Skeletal muscle satellite cell (primary cell): ENCODE measurements around the gene LIM2. TPM values are rescaled to one million over a fixed set of nuclear protein-coding genes. Genes with fewer than 3 reads are reported as not detected.
"Not testable (repeated sequence)": the region's sequence is repeated elsewhere in the genome, so short reads cannot be mapped to it uniquely, and the experiment has no call there.

Experiments
- H3K27me3 ChIP-seq: 2 replicates; pipeline ENCODE4 v1.7.0; 2013; ENCODE audit warnings: low read length; ENCODE audit not compliant: control insufficient read depth, insufficient read depth
- H3K36me3 ChIP-seq: 2 replicates; pipeline ENCODE4 v1.7.0; 2013; ENCODE audit warnings: mild to moderate bottlenecking, control low read depth, low read length; ENCODE audit not compliant: insufficient read depth
- H3K4me1 ChIP-seq: 2 replicates; pipeline ENCODE4 v1.7.0; 2013; ENCODE audit warnings: low read length; ENCODE audit not compliant: control insufficient read depth, insufficient read depth
- H3K4me2 ChIP-seq: 2 replicates; pipeline ENCODE4 v1.7.0; 2013; ENCODE audit warnings: mild to moderate bottlenecking, low read length
- H3K4me3 ChIP-seq: 2 replicates; pipeline ENCODE4 v1.7.0; 2013; ENCODE audit warnings: low read length
- H3K9ac ChIP-seq: 2 replicates; pipeline ENCODE4 v1.7.0; 2013; ENCODE audit warnings: mild to moderate bottlenecking, low read depth, low read length, moderate library complexity
- H3K9me3 ChIP-seq: replicated peaks from 2 replicates; pipeline ENCODE4 v1.7.0; 2013; ENCODE audit warnings: mild to moderate bottlenecking, control low read depth, low read length
- total RNA-seq: library from RNA; depleted of rRNA; stranded (reverse); fragments of >200 nt; gene quantifications from 2 replicates; pipeline ENCODE4 v1.2.3, GENCODE V29; 2012; rRNA removed

LIM2 gene, protein sequence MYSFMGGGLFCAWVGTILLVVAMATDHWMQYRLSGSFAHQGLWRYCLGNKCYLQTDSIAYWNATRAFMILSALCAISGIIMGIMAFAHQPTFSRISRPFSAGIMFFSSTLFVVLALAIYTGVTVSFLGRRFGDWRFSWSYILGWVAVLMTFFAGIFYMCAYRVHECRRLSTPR
- not detected in 2 replicates for total RNA-seq

GRCh38 chr19:51387924-51388389, at the start of gene LIM2:
Gene LIM2 (minus strand): TSS chr19:51387974. CDS start chr19:51387443, 531 bp downstream.
- H3K4me3 ChIP-seq, result no peak within 1 kb of the TSS
- H3K4me1 ChIP-seq, result no peaks in the 10 kb centered on the region
- no peaks in the 10 kb centered on the region for H3K27me3 ChIP-seq
- no peak within 1 kb of the TSS for H3K4me2 ChIP-seq
- H3K9ac ChIP-seq, result no peak within 1 kb of the TSS
- H3K36me3 ChIP-seq, result no peaks in the 10 kb centered on the region
- H3K9me3 ChIP-seq, result no peaks in the 10 kb centered on the region

DNA sequence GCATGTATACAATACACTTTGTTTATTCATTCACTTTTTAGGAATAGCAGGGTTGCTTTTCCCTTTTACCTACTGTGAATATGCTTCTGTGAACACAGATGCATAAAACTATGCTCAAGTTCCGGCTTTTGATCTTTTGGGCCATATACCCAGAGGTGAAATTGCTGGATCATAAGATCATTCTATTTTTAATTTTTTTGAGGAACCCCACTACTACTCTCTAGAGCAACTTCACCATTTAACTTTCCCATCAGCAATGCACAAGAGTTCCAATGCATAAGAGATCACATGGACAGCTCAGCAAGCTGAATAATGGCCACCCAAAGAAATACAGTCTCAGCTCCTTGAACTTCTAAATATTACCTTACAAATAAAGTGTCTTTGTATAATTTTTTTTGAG, 46.7 kb upstream of the LIM2 start:
- no peaks in the 10 kb centered on the region for H3K9me3 ChIP-seq
- no peak overlapping the region for H3K9ac ChIP-seq
- no peak overlapping the region for H3K4me3 ChIP-seq
- no peaks in the 10 kb centered on the region for H3K27me3 ChIP-seq
- no peaks in the 10 kb centered on the region for H3K4me1 ChIP-seq
- no peak overlapping the region for H3K4me2 ChIP-seq
- no peaks in the 10 kb centered on the region for H3K36me3 ChIP-seq

DNA sequence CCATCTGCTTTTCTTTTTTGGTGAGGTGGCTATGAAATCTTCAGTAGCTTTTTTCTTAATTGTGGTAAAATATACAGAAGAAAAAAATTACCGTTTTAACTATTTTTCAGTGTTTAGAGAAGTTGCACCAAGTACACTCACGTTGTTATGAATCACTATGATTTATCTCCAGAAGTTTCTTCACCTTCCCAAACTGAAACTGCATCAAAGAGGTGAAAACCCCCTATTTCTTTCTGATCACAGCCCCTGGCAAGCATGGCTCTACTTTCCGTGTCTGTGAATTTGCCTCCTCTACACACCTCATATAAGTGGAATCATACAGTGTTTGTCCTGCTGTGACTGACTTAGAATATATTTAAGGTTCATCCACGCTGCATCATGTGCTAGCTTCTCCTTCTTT, 45.3 kb upstream of the LIM2 start:
- Histone ChIP-seq H3K9me3 (no peaks in the 10 kb centered on the region), H3K27me3 (no peaks in the 10 kb centered on the region), H3K4me3 (no peak overlapping the region), H3K4me1 (no peaks in the 10 kb centered on the region), H3K36me3 (no peaks in the 10 kb centered on the region), H3K9ac (no peak overlapping the region), H3K4me2 (no peak overlapping the region)

GRCh38 chr19:51431124-51431523, 43.4 kb upstream of the LIM2 start:
- Histone ChIP-seq H3K9ac (no peak overlapping the region), H3K27me3 (no peaks in the 10 kb centered on the region), H3K4me3 (no peak overlapping the region), H3K36me3 (no peaks in the 10 kb centered on the region), H3K4me1 (no peaks in the 10 kb centered on the region), H3K9me3 (no peaks in the 10 kb centered on the region), H3K4me2 (no peak overlapping the region)

GRCh38 chr19:51430221-51430620, 42.4 kb upstream of the LIM2 start:
- Histone ChIP-seq H3K27me3 (no peaks in the 10 kb centered on the region), H3K9me3 (no peaks in the 10 kb centered on the region), H3K36me3 (no peaks in the 10 kb centered on the region), H3K4me2 (no peak overlapping the region), H3K4me1 (no peaks in the 10 kb centered on the region), H3K4me3 (no peak overlapping the region), H3K9ac (no peak overlapping the region)

DNA sequence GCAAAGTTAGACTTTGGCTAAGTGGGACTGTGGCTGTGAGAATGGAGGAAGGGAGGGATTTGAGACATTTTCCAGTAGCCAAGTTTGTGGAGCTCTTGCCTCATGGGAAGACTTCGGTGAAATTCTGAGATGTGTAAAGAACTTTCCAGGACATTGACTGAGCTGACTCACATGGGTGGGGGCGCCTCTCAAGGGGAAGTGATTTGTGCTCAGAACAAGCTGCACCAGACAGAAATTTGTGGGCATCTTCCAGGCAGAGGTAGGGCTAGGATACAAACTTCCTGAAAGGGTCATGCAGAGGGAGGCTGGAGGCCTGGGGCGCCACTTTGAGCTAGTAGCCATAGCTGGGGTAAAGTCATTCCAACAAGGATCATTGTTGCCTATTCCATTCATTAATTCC, 39.4 kb upstream of the LIM2 start:
- H3K9me3 ChIP-seq, result no peaks in the 10 kb centered on the region
- H3K4me1 ChIP-seq, result no peaks in the 10 kb centered on the region
- no peak overlapping the region for H3K9ac ChIP-seq
- no peaks in the 10 kb centered on the region for H3K27me3 ChIP-seq
- H3K36me3 ChIP-seq, result no peaks in the 10 kb centered on the region
- H3K4me3 ChIP-seq, result no peak overlapping the region
- no peak overlapping the region for H3K4me2 ChIP-seq

- H3K27me3 ChIP-seq, result no peaks in the 10 kb centered on the region
- no peak overlapping the region for H3K9ac ChIP-seq
- no peaks in the 10 kb centered on the region for H3K9me3 ChIP-seq
- no peak overlapping the region for H3K4me2 ChIP-seq
- H3K36me3 ChIP-seq, result no peaks in the 10 kb centered on the region
- no peak overlapping the region for H3K4me3 ChIP-seq
- H3K4me1 ChIP-seq, result no peaks in the 10 kb centered on the region
These were observed 34.3 kb upstream of the LIM2 start for GRCh38 chr19:51422053-51422448.

- Histone ChIP-seq H3K4me1 (no peaks in the 10 kb centered on the region), H3K4me3 (no peak overlapping the region), H3K27me3 (no peaks in the 10 kb centered on the region), H3K9me3 (no peaks in the 10 kb centered on the region), H3K9ac (no peak overlapping the region), H3K4me2 (no peak overlapping the region), H3K36me3 (no peaks in the 10 kb centered on the region)
These were observed 33.7 kb upstream of the LIM2 start for GRCh38 chr19:51421229-51422052.

DNA sequence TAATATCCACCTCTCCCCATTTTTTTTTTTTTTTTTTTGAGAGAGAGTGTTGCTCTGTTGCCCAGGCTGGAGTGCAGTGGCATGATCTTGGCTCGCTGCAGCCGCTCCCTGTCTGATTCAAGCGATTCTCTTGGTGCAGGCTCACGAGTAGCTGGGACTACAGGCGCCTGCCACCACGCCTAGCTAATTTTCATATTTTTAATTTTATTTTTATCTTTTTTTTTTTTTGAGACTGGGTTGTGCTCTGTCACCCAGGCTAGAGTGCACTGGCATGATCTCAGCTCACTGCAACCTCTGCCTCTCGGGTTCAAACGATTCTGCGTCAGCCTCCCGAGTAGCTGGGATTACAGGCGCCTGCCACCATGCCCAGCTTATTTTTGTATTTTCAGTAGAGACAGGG, 32.7 kb upstream of the LIM2 start:
- not testable (repeated sequence) for H3K9me3 ChIP-seq, H3K4me3 ChIP-seq, H3K27me3 ChIP-seq, H3K4me2 ChIP-seq, H3K4me1 ChIP-seq, H3K36me3 ChIP-seq, H3K9ac ChIP-seq

GRCh38 chr19:51418707-51419106, 30.9 kb upstream of the LIM2 start:
- no peaks in the 10 kb centered on the region for H3K9me3 ChIP-seq
- H3K27me3 ChIP-seq, result no peaks in the 10 kb centered on the region
- no peaks in the 10 kb centered on the region for H3K4me1 ChIP-seq
- no peak overlapping the region for H3K9ac ChIP-seq
- H3K4me2 ChIP-seq, result no peak overlapping the region
- H3K36me3 ChIP-seq, result no peaks in the 10 kb centered on the region
- no peak overlapping the region for H3K4me3 ChIP-seq

DNA sequence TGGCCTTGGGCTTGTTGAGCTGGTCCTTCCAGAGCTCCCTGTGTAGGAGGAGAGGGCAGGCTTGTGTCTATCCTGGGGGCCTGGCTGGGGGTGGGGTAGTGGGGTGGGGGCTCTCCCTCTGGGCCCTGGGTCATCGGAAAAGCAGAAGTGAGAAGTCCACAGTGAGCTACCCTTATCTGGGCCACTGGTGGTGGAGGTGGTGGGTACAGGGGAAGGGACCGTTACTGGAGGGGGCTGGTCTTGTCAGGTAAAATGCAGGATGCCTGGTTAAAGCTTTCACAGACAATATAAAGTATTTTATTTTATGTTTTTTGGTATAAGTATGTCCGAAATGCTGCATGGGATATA, 30.0 kb upstream of the LIM2 start:
- H3K4me3 ChIP-seq, result no peak overlapping the region
- H3K9ac ChIP-seq, result no peak overlapping the region
- no peaks in the 10 kb centered on the region for H3K4me1 ChIP-seq
- H3K4me2 ChIP-seq, result no peak overlapping the region
- H3K27me3 ChIP-seq, result no peaks in the 10 kb centered on the region
- no peaks in the 10 kb centered on the region for H3K9me3 ChIP-seq
- H3K36me3 ChIP-seq, result no peaks in the 10 kb centered on the region
